ENCODE data around the gene FGB. TPM values are rescaled to one million over a fixed set of nuclear protein-coding genes. Genes with fewer than 3 reads are reported as not detected.

Gene FGB
- total and polyA plus RNA-seq, 10 donors = 0.74 to 2.3 TPM; not detected in 8

DNA sequence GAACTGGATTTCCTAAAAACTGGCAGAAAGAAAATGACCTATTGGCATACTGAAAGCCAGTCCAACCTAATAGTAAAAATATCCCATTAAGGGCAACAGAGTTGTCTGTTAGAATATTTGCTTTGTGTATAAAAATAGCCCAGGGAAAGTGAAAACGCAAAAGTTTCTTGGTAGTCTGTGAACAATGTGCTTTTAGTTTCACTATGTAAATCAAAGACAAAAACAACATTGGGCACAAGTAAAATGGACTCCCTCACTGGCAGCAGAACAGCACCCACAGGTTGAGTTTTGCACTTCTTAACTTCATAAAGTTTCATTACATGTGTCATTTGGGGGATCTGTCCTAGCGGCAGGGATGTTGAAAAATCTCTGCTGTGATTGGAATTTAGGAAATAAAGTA lies 53.9 kb downstream of the FGB start:
- intact Hi-C loops (cut with DNase I; ENCODE audit: low total_unique reads) = no loop called here
- DNase-seq = no peak
- 9 to 56% (median 29%) methylated on average over 2 of the region's 2 CpGs for WGBS, 5 donors
- TF ChIP-seq POLR2A (IDR thresholded peaks at IDR 0.05) (no peak), POLR2AphosphoS5 (IDR thresholded peaks at IDR 0.05) (no peak)
- TF ChIP-seq, protein P1, sequence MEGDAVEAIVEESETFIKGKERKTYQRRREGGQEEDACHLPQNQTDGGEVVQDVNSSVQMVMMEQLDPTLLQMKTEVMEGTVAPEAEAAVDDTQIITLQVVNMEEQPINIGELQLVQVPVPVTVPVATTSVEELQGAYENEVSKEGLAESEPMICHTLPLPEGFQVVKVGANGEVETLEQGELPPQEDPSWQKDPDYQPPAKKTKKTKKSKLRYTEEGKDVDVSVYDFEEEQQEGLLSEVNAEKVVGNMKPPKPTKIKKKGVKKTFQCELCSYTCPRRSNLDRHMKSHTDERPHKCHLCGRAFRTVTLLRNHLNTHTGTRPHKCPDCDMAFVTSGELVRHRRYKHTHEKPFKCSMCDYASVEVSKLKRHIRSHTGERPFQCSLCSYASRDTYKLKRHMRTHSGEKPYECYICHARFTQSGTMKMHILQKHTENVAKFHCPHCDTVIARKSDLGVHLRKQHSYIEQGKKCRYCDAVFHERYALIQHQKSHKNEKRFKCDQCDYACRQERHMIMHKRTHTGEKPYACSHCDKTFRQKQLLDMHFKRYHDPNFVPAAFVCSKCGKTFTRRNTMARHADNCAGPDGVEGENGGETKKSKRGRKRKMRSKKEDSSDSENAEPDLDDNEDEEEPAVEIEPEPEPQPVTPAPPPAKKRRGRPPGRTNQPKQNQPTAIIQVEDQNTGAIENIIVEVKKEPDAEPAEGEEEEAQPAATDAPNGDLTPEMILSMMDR (IDR thresholded peaks at IDR 0.05 in 8 of 11, conservative IDR thresholded peaks at IDR 0.05 in 3 of 11) = no peak
- H3K4me1 ChIP-seq = peaks cover 0 to 10% (median 2%) of the 10 kb centered on the region in 6 donors
- no peaks in the 10 kb centered on the region for H3K9me3 ChIP-seq
- no peaks in the 10 kb centered on the region for H3K27me3 ChIP-seq (replicated peaks in 1 of 7)
- H3K4me3 ChIP-seq = no peak overlapping the region
- H3K27ac ChIP-seq = no peak overlapping the region
- no peaks in the 10 kb centered on the region for H3K36me3 ChIP-seq

DNA sequence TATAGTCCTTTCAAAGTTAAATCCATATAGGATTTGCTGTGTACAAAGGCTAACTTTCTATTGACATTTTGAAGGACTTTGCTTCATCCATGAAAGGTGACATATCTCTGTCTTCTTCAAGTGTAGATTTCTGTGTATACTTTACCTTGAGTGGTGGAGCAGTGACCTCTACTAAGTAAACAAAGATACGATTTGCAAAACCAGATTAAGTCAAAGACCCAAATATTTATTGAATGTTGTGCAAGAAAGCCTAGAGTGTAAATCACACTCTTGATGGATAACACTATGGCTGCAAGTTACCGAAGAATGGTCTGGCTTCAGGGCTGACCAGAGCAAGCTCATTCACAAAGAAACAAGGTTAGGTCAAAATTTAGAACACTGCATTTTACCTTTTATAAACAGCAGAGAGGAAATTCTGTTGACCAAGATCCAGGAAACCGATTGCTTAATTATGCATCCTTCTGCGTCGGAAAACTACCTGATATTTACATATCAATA lies 55.1 kb downstream of the FGB start:
- DNase-seq = no peak
- intact Hi-C loops (cut with DNase I; ENCODE audit: low total_unique reads) = no loop called here
- TF ChIP-seq, protein P1 (IDR thresholded peaks at IDR 0.05 in 8 of 11, conservative IDR thresholded peaks at IDR 0.05 in 3 of 11) = no peak
- TF ChIP-seq POLR2A (IDR thresholded peaks at IDR 0.05) (no peak), POLR2AphosphoS5 (IDR thresholded peaks at IDR 0.05) (no peak)
- H3K9me3 ChIP-seq = no peaks in the 10 kb centered on the region
- H3K27me3 ChIP-seq (replicated peaks in 1 of 7) = no peaks in the 10 kb centered on the region
- H3K36me3 ChIP-seq = no peaks in the 10 kb centered on the region
- no peak overlapping the region for H3K27ac ChIP-seq
- 55 to 76% (median 69%) methylated on average over 5 of the region's 5 CpGs for WGBS, 5 donors
- peaks cover 0 to 10% (median 2%) of the 10 kb centered on the region in 6 donors for H3K4me1 ChIP-seq
- no peak overlapping the region for H3K4me3 ChIP-seq

DNA sequence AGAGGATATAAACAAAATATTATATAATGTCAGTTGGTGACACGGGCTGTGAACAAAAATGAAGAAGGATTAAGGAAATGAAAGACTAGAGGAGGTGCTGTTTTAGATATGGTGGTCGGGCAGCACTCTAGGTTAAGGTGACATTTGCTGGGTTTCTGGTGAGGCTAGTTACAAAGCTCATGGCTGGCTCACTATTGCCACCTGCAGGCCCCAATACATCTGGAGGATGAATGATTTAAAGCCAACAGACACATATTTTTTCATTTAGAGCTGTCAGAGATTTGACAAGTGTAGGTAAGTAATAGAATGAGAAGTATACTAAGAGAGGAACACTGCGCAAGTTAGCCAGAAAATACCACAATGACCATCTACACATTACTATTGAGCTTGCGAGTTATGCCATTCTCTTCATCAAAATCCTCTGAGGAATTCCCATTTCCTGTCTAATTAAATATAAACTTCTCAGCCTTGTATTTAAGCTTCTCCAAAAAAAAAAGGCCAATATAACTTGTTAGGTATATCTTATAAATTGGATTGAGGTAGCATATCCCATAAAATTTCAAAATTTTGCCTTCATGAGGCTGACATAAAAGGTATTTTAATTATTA lies 56.0 kb downstream of the FGB start:
- Histone ChIP-seq H3K4me3 (no peak overlapping the region), H3K27ac (no peak overlapping the region), H3K4me1 (peaks cover 0 to 10% (median 2%) of the 10 kb centered on the region in 6 donors), H3K27me3 (replicated peaks in 1 of 7) (no peaks in the 10 kb centered on the region), H3K36me3 (no peaks in the 10 kb centered on the region), H3K9me3 (no peaks in the 10 kb centered on the region)
- 43 to 48% (median 46%) methylated on average over 4 of the region's 4 CpGs for WGBS, 5 donors
- intact Hi-C loops (cut with DNase I; ENCODE audit: low total_unique reads) = no loop called here
- TF ChIP-seq POLR2A (IDR thresholded peaks at IDR 0.05) = no peak
- TF ChIP-seq, protein P1 (IDR thresholded peaks at IDR 0.05 in 8 of 11, conservative IDR thresholded peaks at IDR 0.05 in 3 of 11) = peak in 8 of 11 experiments; percentile 17 to 61 (median 43)
- DNase-seq = no peak

DNA sequence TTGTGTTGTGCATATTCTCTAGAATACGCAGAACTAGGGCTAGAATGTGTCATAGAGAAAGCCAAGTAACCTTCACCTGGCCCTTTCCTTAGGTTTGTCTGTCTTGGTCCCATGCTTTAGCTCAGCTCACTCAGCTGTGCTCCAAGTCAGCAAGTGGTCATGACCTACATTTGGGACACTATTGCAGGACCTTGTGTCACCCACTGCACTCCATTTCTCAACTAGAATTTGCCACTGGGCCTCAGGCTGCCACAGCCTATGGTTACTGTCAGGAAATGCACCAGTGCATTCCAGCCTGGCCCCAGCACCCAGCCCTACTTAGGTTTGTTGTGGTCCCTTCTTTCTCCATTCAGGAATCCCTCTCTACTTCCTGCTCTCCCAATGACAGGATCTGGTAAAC lies 57.3 kb downstream of the FGB start:
- no peak for DNase-seq
- Histone ChIP-seq H3K4me3 (no peak overlapping the region), H3K27ac (no peak overlapping the region), H3K9me3 (no peaks in the 10 kb centered on the region), H3K27me3 (replicated peaks in 1 of 7) (peaks cover 0 to 7% (median 0%) of the 10 kb centered on the region in 7 donors), H3K36me3 (no peaks in the 10 kb centered on the region), H3K4me1 (peaks cover 0 to 10% (median 2%) of the 10 kb centered on the region in 6 donors)
- 0 to 75% (median 0%) methylated on average over 1 of the region's 1 CpG for WGBS, 5 donors
- TF ChIP-seq, protein P1 (IDR thresholded peaks at IDR 0.05 in 8 of 11, conservative IDR thresholded peaks at IDR 0.05 in 3 of 11) = no peak
- TF ChIP-seq POLR2A (IDR thresholded peaks at IDR 0.05) (no peak), POLR2AphosphoS5 (IDR thresholded peaks at IDR 0.05) (no peak)
- intact Hi-C loops (cut with DNase I; ENCODE audit: low total_unique reads) = no loop called here
